ENCODE measurements around the gene RNF181. TPM values are rescaled to one million over a fixed set of nuclear protein-coding genes. Genes with fewer than 3 reads are reported as not detected.

The RNF181 gene
- total RNA-seq, 2 donors from 2014 or later = 86.0 to 106 TPM

DNA sequence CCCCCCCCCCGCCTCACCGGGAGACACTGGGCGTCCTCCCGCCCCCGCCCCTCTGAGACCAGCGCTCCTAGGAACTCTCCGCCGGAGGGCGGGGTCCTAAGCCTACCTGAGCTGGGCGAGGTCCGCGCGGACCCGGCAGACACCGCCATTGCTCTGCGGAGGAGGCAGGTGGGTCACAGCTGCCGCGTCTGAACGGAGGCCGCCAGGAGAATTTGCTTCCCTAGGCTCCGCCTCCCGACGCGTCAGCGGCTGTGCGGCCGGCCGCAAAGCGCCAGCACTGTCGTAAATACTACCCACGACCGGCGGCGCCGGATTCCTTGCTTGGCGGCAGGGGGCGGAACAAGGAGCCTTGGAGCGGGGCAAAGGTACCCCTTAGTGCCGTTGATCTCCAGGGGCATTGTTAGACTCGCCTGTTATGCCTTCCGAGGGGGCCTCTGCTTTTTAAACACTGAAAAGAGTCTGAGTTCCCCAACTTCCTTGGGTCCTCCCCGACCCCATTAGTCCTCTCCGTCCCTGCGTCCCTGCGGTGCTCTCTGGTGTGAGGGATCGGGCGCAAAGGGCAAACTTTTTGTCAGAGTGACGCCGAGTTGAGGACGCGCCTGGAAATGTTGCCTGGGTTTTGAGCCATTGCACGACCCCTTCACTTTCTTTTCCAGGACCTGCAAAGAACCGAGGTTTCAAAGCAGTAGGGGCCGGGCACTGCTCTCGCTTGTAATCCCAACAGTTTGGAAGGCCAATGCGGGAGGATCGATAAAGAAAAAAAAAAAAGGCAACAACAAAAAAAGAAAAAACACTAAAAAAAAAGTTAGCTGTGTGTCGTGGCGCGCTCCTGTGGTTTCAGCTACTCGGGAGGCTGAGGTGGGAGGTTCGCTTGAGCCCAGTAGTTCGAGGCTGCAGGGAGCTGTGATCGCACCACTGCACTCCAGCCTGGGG is 34.0 kb upstream of the RNF181 start, which contains the start of gene GGCX:
GGCX (minus strand) TSS at position 214 of the 933 bp plus-strand sequence; CDS start at position 149, 65 bp downstream.
- Histone ChIP-seq H3K27me3 (no peaks in the 10 kb centered on the region), H3K36me3 (no peaks in the 10 kb centered on the region), H3K9ac (ENCODE audit: low read depth in 2 of 2, low read length in 2 of 2) (peak within 1 kb of the TSS; percentile 73 to 86), H3K27ac (peak within 1 kb of the TSS; percentile 73), H3K4me1 (peaks cover 5% of the 10 kb centered on the region), H3K9me3 (no peaks in the 10 kb centered on the region), H3K4me3 (peak within 1 kb of the TSS; percentile 73)
- intact Hi-C loops (cut with DNase I) = no loop called here
- peak; percentile 98 for DNase-seq
- TF ChIP-seq CTCF (IDR thresholded peaks at IDR 0.05) = no peak

DNA sequence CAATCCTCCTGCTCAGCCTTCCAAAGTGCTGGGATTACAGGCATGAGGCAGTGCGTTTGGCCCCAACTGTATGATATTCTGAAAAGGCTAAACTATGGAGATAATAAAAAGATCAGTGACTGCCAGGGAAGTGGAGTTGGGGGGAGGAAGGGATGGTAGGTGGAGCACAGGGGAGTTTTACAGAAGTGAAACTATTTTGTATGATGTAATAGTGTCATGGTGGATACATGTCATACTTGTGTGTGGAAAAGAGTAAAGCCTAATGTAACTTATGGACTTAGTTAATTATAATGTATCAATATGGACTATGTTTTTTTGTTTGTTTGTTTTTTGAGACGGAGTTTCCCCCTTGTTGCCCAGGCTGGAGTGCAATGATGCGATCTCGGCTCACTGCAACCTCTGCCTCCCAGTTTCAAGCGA is 31.4 kb upstream of the RNF181 start:
- Histone ChIP-seq H3K9ac (ENCODE audit: low read depth in 2 of 2, low read length in 2 of 2) (no peak overlapping the region), H3K9me3 (no peaks in the 10 kb centered on the region), H3K27ac (no peak overlapping the region), H3K4me3 (no peak overlapping the region), H3K36me3 (no peaks in the 10 kb centered on the region), H3K4me1 (peaks cover 5% of the 10 kb centered on the region), H3K27me3 (no peaks in the 10 kb centered on the region)
- DNase-seq = no peak
- no peak for TF ChIP-seq CTCF (IDR thresholded peaks at IDR 0.05)
- intact Hi-C loops (cut with DNase I) = no loop called here

DNA sequence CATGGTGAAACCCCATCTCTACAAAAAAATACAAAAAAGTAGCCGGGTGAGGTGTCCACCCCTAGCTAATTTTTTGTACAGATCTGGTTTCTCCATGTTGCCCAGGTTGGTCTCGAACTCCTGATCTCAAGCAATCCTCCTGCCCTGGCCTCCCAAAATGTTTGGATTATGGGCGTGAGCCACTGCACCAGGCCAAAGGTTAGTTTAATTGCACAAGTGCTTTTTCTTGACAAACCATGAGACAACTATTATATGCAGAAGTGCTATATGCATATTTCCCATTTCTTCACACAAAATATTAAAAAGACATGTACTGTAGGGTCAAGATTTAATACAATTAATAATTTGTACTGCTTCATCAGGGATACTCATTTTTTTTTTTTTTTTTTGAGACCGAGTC is 29.3 kb upstream of the RNF181 start:
- no peak overlapping the region for H3K4me3 ChIP-seq
- H3K27ac ChIP-seq = no peak overlapping the region
- H3K4me1 ChIP-seq = no peaks in the 10 kb centered on the region
- no peaks in the 10 kb centered on the region for H3K36me3 ChIP-seq
- no peaks in the 10 kb centered on the region for H3K9me3 ChIP-seq
- H3K9ac ChIP-seq (ENCODE audit: low read depth in 2 of 2, low read length in 2 of 2) = no peak overlapping the region
- DNase-seq = no peak
- TF ChIP-seq CTCF (IDR thresholded peaks at IDR 0.05) = no peak
- H3K27me3 ChIP-seq = no peaks in the 10 kb centered on the region
- intact Hi-C loops (cut with DNase I) = no loop called here

- Histone ChIP-seq H3K4me3 (no peak overlapping the region), H3K36me3 (no peaks in the 10 kb centered on the region), H3K9ac (ENCODE audit: low read depth in 2 of 2, low read length in 2 of 2) (no peak overlapping the region), H3K9me3 (no peaks in the 10 kb centered on the region), H3K27ac (no peak overlapping the region), H3K27me3 (no peaks in the 10 kb centered on the region), H3K4me1 (peaks cover 10% of the 10 kb centered on the region)
- DNase-seq = no peak
- intact Hi-C loops (cut with DNase I) = no loop called here
- no peak for TF ChIP-seq CTCF (IDR thresholded peaks at IDR 0.05)
Observed at GRCh38 chr2:85575739-85576138, 19.8 kb upstream of the RNF181 start.

- no peak for TF ChIP-seq CTCF (IDR thresholded peaks at IDR 0.05)
- no peaks in the 10 kb centered on the region for H3K9me3 ChIP-seq
- H3K4me3 ChIP-seq = no peak overlapping the region
- intact Hi-C loops (cut with DNase I) = no loop called here
- H3K27me3 ChIP-seq = no peaks in the 10 kb centered on the region
- peaks cover 10% of the 10 kb centered on the region for H3K4me1 ChIP-seq
- H3K27ac ChIP-seq = peak overlapping the region; percentile 77
- no peak for DNase-seq
- peak overlapping the region in 1 of 2 donors; percentile 90 for H3K9ac ChIP-seq (ENCODE audit: low read depth in 2 of 2, low read length in 2 of 2)
- no peaks in the 10 kb centered on the region for H3K36me3 ChIP-seq
Observed at GRCh38 chr2:85577063-85577385, 18.5 kb upstream of the RNF181 start.
